ENCODE data around the gene ST6GALNAC5. TPM values are rescaled to one million over a fixed set of nuclear protein-coding genes. Genes with fewer than 3 reads are reported as not detected.
A peak's percentile ranks its signal among the peaks of the same experiment; 100 is the strongest.

The ST6GALNAC5 gene
- total RNA-seq, 1 experiment from 2014 or later = not detected

GRCh38 chr1:77056525-77056924, 189.2 kb downstream of the ST6GALNAC5 start:
- Histone ChIP-seq H3K27me3 (ENCODE audit: low read length) (no peaks in the 10 kb centered on the region; the same call in 1 of the 2 replicates), H3K4me1 (ENCODE audit: low read length) (no peaks in the 10 kb centered on the region), H3K9me3 (ENCODE audit: low read length) (no peaks in the 10 kb centered on the region), H4K20me1 (ENCODE audit: insufficient read depth, low read depth, low read length) (no peaks in the 10 kb centered on the region), H2AFZ (ENCODE audit: low read length) (no peak overlapping the region), H3K9ac (ENCODE audit: low read length) (no peak overlapping the region), H3K4me2 (ENCODE audit: low read depth, low read length, poor library complexity, severe bottlenecking) (no peak overlapping the region), H3K79me2 (ENCODE audit: low read length) (no peaks in the 10 kb centered on the region), H3K9me2 (replicated peaks; ENCODE audit: insufficient read depth, low read length) (no peaks in the 10 kb centered on the region), H3K36me3 (ENCODE audit: insufficient read depth, low read length) (no peaks in the 10 kb centered on the region), H3K27ac (ENCODE audit: low read length) (no peak overlapping the region), H3K4me3 (ENCODE audit: low read length) (no peak overlapping the region)
- no peak for DNase-seq

DNA sequence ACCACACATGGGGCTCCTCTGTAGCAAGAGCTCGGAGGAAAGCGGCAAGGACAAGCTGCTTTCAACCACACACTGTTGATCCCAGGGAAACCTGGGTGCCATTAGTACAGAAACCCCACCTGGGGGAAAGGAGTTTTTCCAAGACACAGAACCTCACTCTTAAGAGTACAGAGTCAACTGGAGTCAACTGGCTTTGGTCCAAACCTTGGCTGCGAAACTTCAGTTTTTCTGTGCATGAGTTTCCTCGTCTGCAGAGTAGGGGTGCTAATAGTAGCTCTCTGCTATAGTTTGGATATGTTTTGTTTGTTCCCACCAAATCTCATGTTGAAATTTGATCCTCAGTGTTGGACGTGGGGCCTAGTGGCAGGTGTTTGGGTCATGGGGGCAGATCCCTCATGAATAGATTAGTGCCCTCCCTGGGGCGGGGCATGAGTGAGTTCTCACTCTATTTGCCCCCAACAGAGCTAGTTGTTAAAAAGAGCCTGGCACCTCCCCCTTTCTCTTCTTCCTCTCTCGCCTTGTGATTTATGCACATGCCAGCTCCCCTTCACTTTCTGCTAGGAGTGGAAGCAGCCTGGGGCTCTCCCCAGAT, 190.8 kb downstream of the ST6GALNAC5 start:
- H4K20me1 ChIP-seq (ENCODE audit: insufficient read depth, low read depth, low read length) = no peaks in the 10 kb centered on the region
- no peak overlapping the region for H3K4me3 ChIP-seq (ENCODE audit: low read length)
- no peak overlapping the region for H2AFZ ChIP-seq (ENCODE audit: low read length)
- no peak overlapping the region for H3K4me2 ChIP-seq (ENCODE audit: low read depth, low read length, poor library complexity, severe bottlenecking)
- H3K9ac ChIP-seq (ENCODE audit: low read length) = no peak overlapping the region
- H3K27ac ChIP-seq (ENCODE audit: low read length) = no peak overlapping the region
- DNase-seq = no peak
- no peaks in the 10 kb centered on the region; the same call in 1 of the 2 replicates for H3K27me3 ChIP-seq (ENCODE audit: low read length)
- H3K4me1 ChIP-seq (ENCODE audit: low read length) = no peaks in the 10 kb centered on the region
- H3K9me2 ChIP-seq (replicated peaks; ENCODE audit: insufficient read depth, low read length) = no peaks in the 10 kb centered on the region
- H3K36me3 ChIP-seq (ENCODE audit: insufficient read depth, low read length) = no peaks in the 10 kb centered on the region
- H3K9me3 ChIP-seq (ENCODE audit: low read length) = no peaks in the 10 kb centered on the region
- H3K79me2 ChIP-seq (ENCODE audit: low read length) = no peaks in the 10 kb centered on the region

GRCh38 chr1:77060000-77060399, 192.7 kb downstream of the ST6GALNAC5 start:
- no peaks in the 10 kb centered on the region for H3K4me1 ChIP-seq (ENCODE audit: low read length)
- DNase-seq = no peak
- no peak overlapping the region for H3K4me2 ChIP-seq (ENCODE audit: low read depth, low read length, poor library complexity, severe bottlenecking)
- H3K27me3 ChIP-seq (ENCODE audit: low read length) = no peaks in the 10 kb centered on the region; the same call in 1 of the 2 replicates
- H2AFZ ChIP-seq (ENCODE audit: low read length) = no peak overlapping the region
- H3K4me3 ChIP-seq (ENCODE audit: low read length) = no peak overlapping the region
- no peak overlapping the region for H3K9ac ChIP-seq (ENCODE audit: low read length)
- H3K27ac ChIP-seq (ENCODE audit: low read length) = no peak overlapping the region
- H3K9me3 ChIP-seq (ENCODE audit: low read length) = no peaks in the 10 kb centered on the region
- H3K9me2 ChIP-seq (replicated peaks; ENCODE audit: insufficient read depth, low read length) = no peaks in the 10 kb centered on the region
- H3K36me3 ChIP-seq (ENCODE audit: insufficient read depth, low read length) = no peaks in the 10 kb centered on the region
- no peaks in the 10 kb centered on the region for H4K20me1 ChIP-seq (ENCODE audit: insufficient read depth, low read depth, low read length)
- no peaks in the 10 kb centered on the region for H3K79me2 ChIP-seq (ENCODE audit: low read length)

- Histone ChIP-seq H3K27ac (ENCODE audit: low read length) (no peak overlapping the region), H3K4me2 (ENCODE audit: low read depth, low read length, poor library complexity, severe bottlenecking) (no peak overlapping the region), H3K27me3 (ENCODE audit: low read length) (no peaks in the 10 kb centered on the region; the same call in 1 of the 2 replicates), H3K9me3 (ENCODE audit: low read length) (no peaks in the 10 kb centered on the region), H3K9ac (ENCODE audit: low read length) (no peak overlapping the region), H3K36me3 (ENCODE audit: insufficient read depth, low read length) (no peaks in the 10 kb centered on the region), H4K20me1 (ENCODE audit: insufficient read depth, low read depth, low read length) (no peaks in the 10 kb centered on the region), H3K4me1 (ENCODE audit: low read length) (no peaks in the 10 kb centered on the region), H2AFZ (ENCODE audit: low read length) (no peak overlapping the region), H3K79me2 (ENCODE audit: low read length) (no peaks in the 10 kb centered on the region), H3K4me3 (ENCODE audit: low read length) (no peak overlapping the region), H3K9me2 (replicated peaks; ENCODE audit: insufficient read depth, low read length) (no peaks in the 10 kb centered on the region)
- DNase-seq = no peak
These were observed 193.9 kb downstream of the ST6GALNAC5 start for GRCh38 chr1:77061162-77061561.

- Histone ChIP-seq H3K27me3 (ENCODE audit: low read length) (no peaks in the 10 kb centered on the region; the same call in 1 of the 2 replicates), H4K20me1 (ENCODE audit: insufficient read depth, low read depth, low read length) (no peaks in the 10 kb centered on the region), H3K4me2 (ENCODE audit: low read depth, low read length, poor library complexity, severe bottlenecking) (no peak overlapping the region), H3K4me1 (ENCODE audit: low read length) (no peaks in the 10 kb centered on the region), H3K27ac (ENCODE audit: low read length) (no peak overlapping the region), H3K36me3 (ENCODE audit: insufficient read depth, low read length) (no peaks in the 10 kb centered on the region), H3K4me3 (ENCODE audit: low read length) (no peak overlapping the region), H3K9me3 (ENCODE audit: low read length) (no peaks in the 10 kb centered on the region), H2AFZ (ENCODE audit: low read length) (no peak overlapping the region), H3K9ac (ENCODE audit: low read length) (no peak overlapping the region), H3K79me2 (ENCODE audit: low read length) (no peaks in the 10 kb centered on the region), H3K9me2 (replicated peaks; ENCODE audit: insufficient read depth, low read length) (no peaks in the 10 kb centered on the region)
- DNase-seq = no peak
These were observed 195.8 kb downstream of the ST6GALNAC5 start for GRCh38 chr1:77063118-77063517.

DNA sequence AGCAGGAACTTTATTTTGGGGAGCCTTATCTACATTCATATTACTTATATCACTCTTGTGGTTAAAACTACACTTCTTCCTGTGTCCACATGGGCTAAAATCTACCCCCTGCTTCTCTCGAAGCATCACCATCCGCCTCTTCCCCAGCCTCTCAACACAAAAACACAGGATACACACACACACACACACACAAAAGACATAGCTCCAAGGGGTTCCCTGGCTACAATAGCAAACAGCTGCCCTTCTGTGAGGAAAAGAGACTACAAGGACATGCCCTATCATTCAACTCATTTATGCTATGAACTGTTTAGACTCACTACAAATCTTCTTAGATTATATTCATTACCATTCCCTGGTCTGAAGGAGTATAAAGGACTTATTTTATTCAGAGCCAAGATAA, 197.0 kb downstream of the ST6GALNAC5 start:
- Histone ChIP-seq H3K79me2 (ENCODE audit: low read length) (no peaks in the 10 kb centered on the region), H3K36me3 (ENCODE audit: insufficient read depth, low read length) (no peaks in the 10 kb centered on the region), H4K20me1 (ENCODE audit: insufficient read depth, low read depth, low read length) (no peaks in the 10 kb centered on the region), H3K27me3 (ENCODE audit: low read length) (no peaks in the 10 kb centered on the region; the same call in 1 of the 2 replicates), H3K4me3 (ENCODE audit: low read length) (no peak overlapping the region), H3K9ac (ENCODE audit: low read length) (no peak overlapping the region), H2AFZ (ENCODE audit: low read length) (no peak overlapping the region), H3K4me1 (ENCODE audit: low read length) (no peaks in the 10 kb centered on the region), H3K9me3 (ENCODE audit: low read length) (no peaks in the 10 kb centered on the region), H3K4me2 (ENCODE audit: low read depth, low read length, poor library complexity, severe bottlenecking) (no peak overlapping the region), H3K27ac (ENCODE audit: low read length) (no peak overlapping the region), H3K9me2 (replicated peaks; ENCODE audit: insufficient read depth, low read length) (no peaks in the 10 kb centered on the region)
- no peak for DNase-seq

- Histone ChIP-seq H3K9ac (ENCODE audit: low read length) (no peak overlapping the region), H3K27ac (ENCODE audit: low read length) (no peak overlapping the region), H3K4me2 (ENCODE audit: low read depth, low read length, poor library complexity, severe bottlenecking) (no peak overlapping the region), H2AFZ (ENCODE audit: low read length) (no peak overlapping the region), H3K36me3 (ENCODE audit: insufficient read depth, low read length) (no peaks in the 10 kb centered on the region), H3K27me3 (ENCODE audit: low read length) (no peaks in the 10 kb centered on the region), H3K9me2 (replicated peaks; ENCODE audit: insufficient read depth, low read length) (no peaks in the 10 kb centered on the region), H3K9me3 (ENCODE audit: low read length) (no peaks in the 10 kb centered on the region), H3K79me2 (ENCODE audit: low read length) (no peaks in the 10 kb centered on the region), H3K4me1 (ENCODE audit: low read length) (no peaks in the 10 kb centered on the region), H3K4me3 (ENCODE audit: low read length) (no peak overlapping the region), H4K20me1 (ENCODE audit: insufficient read depth, low read depth, low read length) (no peaks in the 10 kb centered on the region)
- DNase-seq = peak; percentile 21
These were observed 198.5 kb downstream of the ST6GALNAC5 start for GRCh38 chr1:77065693-77066342.

DNA sequence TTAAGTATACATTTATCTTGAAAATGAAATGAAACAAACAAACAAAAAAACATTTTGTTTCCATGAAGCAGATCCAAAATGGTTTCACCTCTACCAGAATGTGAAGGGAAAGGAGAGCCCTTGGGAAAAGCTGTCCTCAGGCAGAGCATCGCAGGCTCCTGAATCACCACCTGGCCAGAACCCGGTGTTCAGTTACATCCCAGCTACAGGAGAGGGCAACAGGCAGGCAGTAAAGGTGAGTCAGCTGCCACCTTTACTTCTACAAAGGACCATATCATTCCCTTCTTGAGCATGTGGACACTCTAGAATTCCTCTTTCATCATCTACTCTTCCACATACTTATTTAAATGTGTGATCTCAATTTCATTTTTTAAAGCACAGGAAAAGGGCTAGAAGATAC, 200.7 kb downstream of the ST6GALNAC5 start:
- Histone ChIP-seq H3K9me2 (replicated peaks; ENCODE audit: insufficient read depth, low read length) (no peaks in the 10 kb centered on the region), H3K27me3 (ENCODE audit: low read length) (no peaks in the 10 kb centered on the region), H2AFZ (ENCODE audit: low read length) (no peak overlapping the region), H4K20me1 (ENCODE audit: insufficient read depth, low read depth, low read length) (no peaks in the 10 kb centered on the region), H3K9me3 (ENCODE audit: low read length) (no peaks in the 10 kb centered on the region), H3K4me3 (ENCODE audit: low read length) (no peak overlapping the region), H3K36me3 (ENCODE audit: insufficient read depth, low read length) (no peaks in the 10 kb centered on the region), H3K9ac (ENCODE audit: low read length) (no peak overlapping the region), H3K27ac (ENCODE audit: low read length) (no peak overlapping the region), H3K79me2 (ENCODE audit: low read length) (no peaks in the 10 kb centered on the region), H3K4me2 (ENCODE audit: low read depth, low read length, poor library complexity, severe bottlenecking) (no peak overlapping the region), H3K4me1 (ENCODE audit: low read length) (no peaks in the 10 kb centered on the region)
- no peak for DNase-seq
